ENCODE data around the gene STXBP6. TPM values are rescaled to one million over a fixed set of nuclear protein-coding genes. Genes with fewer than 3 reads are reported as not detected.

The STXBP6 gene
- total and polyA plus RNA-seq, 2 of the 13 experiments (the other 11 are each of a cell fraction or from before 2014, with no cell fraction given) = 35.3 to 42.8 TPM

GRCh38 chr14:24813819-24814259 is 236.1 kb downstream of the STXBP6 start (continued):
- no peak for TF ChIP-seq CBX1 (IDR thresholded peaks at IDR 0.05; ENCODE audit: low read depth)
- no peak for TF ChIP-seq SOX6 (IDR thresholded peaks at IDR 0.05)
- TF ChIP-seq SOX6 (CRISPR knock-in tag; IDR thresholded peaks at IDR 0.05) = peak; percentile 50; the same call in 1 of the 2 replicates
- no peak for TF ChIP-seq ELF1 (CRISPR knock-in tag; IDR thresholded peaks at IDR 0.05)
- no peak for TF ChIP-seq E2F1 (CRISPR knock-in tag; IDR thresholded peaks at IDR 0.05)
- no peak for TF ChIP-seq HOXD1 (CRISPR knock-in tag; IDR thresholded peaks at IDR 0.05)
- no peak for TF ChIP-seq ZBTB33 (CRISPR knock-in tag; IDR thresholded peaks at IDR 0.05)
- TF ChIP-seq ZNF547 (CRISPR knock-in tag; IDR thresholded peaks at IDR 0.05) = no peak
- peak; percentile 63 for TF ChIP-seq MED1 (CRISPR knock-in tag; IDR thresholded peaks at IDR 0.05)
- TF ChIP-seq ZNF589 (CRISPR knock-in tag; conservative IDR thresholded peaks at IDR 0.05) = no peak
- no peak for TF ChIP-seq ZNF619 (CRISPR knock-in tag; IDR thresholded peaks at IDR 0.05)
- no peak for TF ChIP-seq ZNF224 (CRISPR knock-in tag; IDR thresholded peaks at IDR 0.05)
- TF ChIP-seq ZSCAN29 (CRISPR knock-in tag; conservative IDR thresholded peaks at IDR 0.05) = no peak
- no peak for TF ChIP-seq MTF2 (CRISPR knock-in tag; IDR thresholded peaks at IDR 0.05; ENCODE audit: borderline replicate concordance)
- peak; percentile 15; the same call in 1 of the 2 replicates for TF ChIP-seq HOXA3 (CRISPR knock-in tag; IDR thresholded peaks at IDR 0.05)
- no peak for TF ChIP-seq PRMT3 (CRISPR knock-in tag; IDR thresholded peaks at IDR 0.05; ENCODE audit: borderline replicate concordance, low read depth)
- TF ChIP-seq POLR2G (IDR thresholded peaks at IDR 0.05; ENCODE audit: low read depth, low read length) = no peak
- TF ChIP-seq SOX5 (CRISPR knock-in tag; IDR thresholded peaks at IDR 0.05; ENCODE audit: borderline replicate concordance) = no peak; the same call in 1 of the 2 replicates
- no peak for TF ChIP-seq ZNF674 (CRISPR knock-in tag; IDR thresholded peaks at IDR 0.05; ENCODE audit: low read depth)
- no peak for TF ChIP-seq ZGPAT (CRISPR knock-in tag; IDR thresholded peaks at IDR 0.05)
- TF ChIP-seq, protein P1, sequence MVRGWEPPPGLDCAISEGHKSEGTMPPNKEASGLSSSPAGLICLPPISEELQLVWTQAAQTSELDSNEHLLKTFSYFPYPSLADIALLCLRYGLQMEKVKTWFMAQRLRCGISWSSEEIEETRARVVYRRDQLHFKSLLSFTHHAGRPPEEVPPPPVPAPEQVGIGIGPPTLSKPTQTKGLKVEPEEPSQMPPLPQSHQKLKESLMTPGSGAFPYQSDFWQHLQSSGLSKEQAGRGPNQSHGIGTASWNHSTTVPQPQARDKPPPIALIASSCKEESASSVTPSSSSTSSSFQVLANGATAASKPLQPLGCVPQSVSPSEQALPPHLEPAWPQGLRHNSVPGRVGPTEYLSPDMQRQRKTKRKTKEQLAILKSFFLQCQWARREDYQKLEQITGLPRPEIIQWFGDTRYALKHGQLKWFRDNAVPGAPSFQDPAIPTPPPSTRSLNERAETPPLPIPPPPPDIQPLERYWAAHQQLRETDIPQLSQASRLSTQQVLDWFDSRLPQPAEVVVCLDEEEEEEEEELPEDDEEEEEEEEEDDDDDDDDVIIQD (CRISPR knock-in tag; IDR thresholded peaks at IDR 0.05; ENCODE audit: low read depth) = peak; percentile 45; the same call in 1 of the 2 replicates
- TF ChIP-seq HMGXB4 (CRISPR knock-in tag; IDR thresholded peaks at IDR 0.05; ENCODE audit: borderline replicate concordance in 1 of 2, low read depth in 1 of 2) = 0 out of 4 replicates have a peak, but pooled peaks of 1 of the 2 experiments have one; percentile 17
- TF ChIP-seq FOXJ3 (CRISPR knock-in tag; IDR thresholded peaks at IDR 0.05; ENCODE audit: borderline replicate concordance) = no peak
- no peak for TF ChIP-seq TMF1 (CRISPR knock-in tag; IDR thresholded peaks at IDR 0.05; ENCODE audit: low read depth)
- no peak for TF ChIP-seq NCOA1 (CRISPR knock-in tag; IDR thresholded peaks at IDR 0.05)

Data from HepG2 (cell line).